ENCODE measurements around the gene VPS33A.
A peak's percentile ranks its signal among the peaks of the same experiment; 100 is the strongest.
"Not testable (repeated sequence)": the region's sequence is repeated elsewhere in the genome, so short reads cannot be mapped to it uniquely, and the experiment has no call there.

The VPS33A gene

GRCh38 chr12:122203301-122204166 is 62.8 kb downstream of the VPS33A start, which contains the start of gene B3GNT4:
B3GNT4 (plus strand) TSS chr12:122203709; CDS start chr12:122204619, 910 bp downstream.
- DNase-seq: peak; percentile 72

- not testable (repeated sequence) for DNase-seq
These were observed 63.5 kb downstream of the VPS33A start for GRCh38 chr12:122202811-122203210.

- DNase-seq: no peak
These were observed 64.3 kb downstream of the VPS33A start for GRCh38 chr12:122202017-122202416.

- DNase-seq: no peak
These were observed 64.9 kb downstream of the VPS33A start for GRCh38 chr12:122201381-122201780.

GRCh38 chr12:122200541-122201175 is 65.6 kb downstream of the VPS33A start:
- DNase-seq: no peak

- no peak for DNase-seq
These were observed 66.6 kb downstream of the VPS33A start for GRCh38 chr12:122199484-122200355.

GRCh38 chr12:122197612-122197966 is 68.7 kb downstream of the VPS33A start:
- DNase-seq: no peak

GRCh38 chr12:122195405-122195804 is 70.9 kb downstream of the VPS33A start:
- no peak for DNase-seq

GRCh38 chr12:122194804-122195203 is 71.5 kb downstream of the VPS33A start:
- no peak for DNase-seq

GRCh38 chr12:122192441-122192840 is 73.9 kb downstream of the VPS33A start:
- no peak for DNase-seq

GRCh38 chr12:122190842-122191668 is 75.2 kb downstream of the VPS33A start:
- peak; percentile 68 for DNase-seq

GRCh38 chr12:122189626-122190475 is 76.4 kb downstream of the VPS33A start:
- no peak for DNase-seq

- no peak for DNase-seq
These were observed 78.8 kb downstream of the VPS33A start for GRCh38 chr12:122187466-122187865.

GRCh38 chr12:122185494-122186082 is 80.7 kb downstream of the VPS33A start:
- no peak for DNase-seq

GRCh38 chr12:122185079-122185478 is 81.2 kb downstream of the VPS33A start:
- DNase-seq: no peak

GRCh38 chr12:122184517-122184916 is 81.8 kb downstream of the VPS33A start:
- DNase-seq: no peak

GRCh38 chr12:122183588-122183940 is 82.7 kb downstream of the VPS33A start:
- no peak for DNase-seq

GRCh38 chr12:122182887-122183587 is 83.3 kb downstream of the VPS33A start, which contains the start of gene LRRC43:
LRRC43 (plus strand) TSS chr12:122183123; CDS start chr12:122183145, 22 bp downstream.
- DNase-seq: peak; percentile 27
